Measurements from ENCODE around the gene HS3ST3A1.

Gene HS3ST3A1

GRCh38 chr17:13601776-13602551 is at the start of gene HS3ST3A1:
HS3ST3A1 (minus strand) TSS chr17:13601929; CDS start chr17:13601129, 800 bp downstream.
- no peaks in the 10 kb centered on the region for H3K9me3 Mint-ChIP-seq
- H3K27ac Mint-ChIP-seq, result no peak within 1 kb of the TSS
- peaks cover 64% of the 10 kb centered on the region for H3K27me3 Mint-ChIP-seq (ENCODE audit: low read depth)
- H3K4me3 Mint-ChIP-seq, result peak within 1 kb of the TSS; percentile 77
- peaks cover 8% of the 10 kb centered on the region for H3K4me1 Mint-ChIP-seq (ENCODE audit: low read depth)
- peaks cover 4% of the 10 kb centered on the region for H3K36me3 Mint-ChIP-seq (ENCODE audit: low read depth)

GRCh38 chr17:13650096-13650675 is 48.5 kb upstream of the HS3ST3A1 start:
- Mint-ChIP-seq H3K4me3 (no peak overlapping the region), H3K36me3 (ENCODE audit: low read depth) (no peaks in the 10 kb centered on the region), H3K27me3 (ENCODE audit: low read depth) (no peaks in the 10 kb centered on the region), H3K9me3 (no peaks in the 10 kb centered on the region), H3K27ac (no peak overlapping the region), H3K4me1 (ENCODE audit: low read depth) (no peaks in the 10 kb centered on the region)

- no peaks in the 10 kb centered on the region for H3K36me3 Mint-ChIP-seq (ENCODE audit: low read depth)
Observed at GRCh38 chr17:13647543-13648021, 45.9 kb upstream of the HS3ST3A1 start.

GRCh38 chr17:13646969-13647542 is 45.3 kb upstream of the HS3ST3A1 start:
- no peaks in the 10 kb centered on the region for H3K4me1 Mint-ChIP-seq (ENCODE audit: low read depth)
- no peaks in the 10 kb centered on the region for H3K36me3 Mint-ChIP-seq (ENCODE audit: low read depth)
- no peak overlapping the region for H3K4me3 Mint-ChIP-seq
- H3K27ac Mint-ChIP-seq, result no peak overlapping the region
- H3K9me3 Mint-ChIP-seq, result no peaks in the 10 kb centered on the region
- H3K27me3 Mint-ChIP-seq (ENCODE audit: low read depth), result peaks cover 4% of the 10 kb centered on the region

More at GRCh38 chr17:13647543-13648021, 45.9 kb upstream of the HS3ST3A1 start:
- Mint-ChIP-seq H3K27ac (no peak overlapping the region), H3K9me3 (no peaks in the 10 kb centered on the region), H3K27me3 (ENCODE audit: low read depth) (peaks cover 4% of the 10 kb centered on the region), H3K4me1 (ENCODE audit: low read depth) (no peaks in the 10 kb centered on the region), H3K4me3 (no peak overlapping the region)

GRCh38 chr17:13646411-13646810 is 44.7 kb upstream of the HS3ST3A1 start:
- no peak overlapping the region for H3K4me3 Mint-ChIP-seq
- H3K36me3 Mint-ChIP-seq (ENCODE audit: low read depth), result no peaks in the 10 kb centered on the region
- no peaks in the 10 kb centered on the region for H3K4me1 Mint-ChIP-seq (ENCODE audit: low read depth)
- H3K27ac Mint-ChIP-seq, result no peak overlapping the region
- no peaks in the 10 kb centered on the region for H3K9me3 Mint-ChIP-seq
- peaks cover 7% of the 10 kb centered on the region for H3K27me3 Mint-ChIP-seq (ENCODE audit: low read depth)

GRCh38 chr17:13643180-13643579 is 41.5 kb upstream of the HS3ST3A1 start:
- H3K27ac Mint-ChIP-seq, result no peak overlapping the region

GRCh38 chr17:13642188-13642587 is 40.5 kb upstream of the HS3ST3A1 start:
- H3K27ac Mint-ChIP-seq, result no peak overlapping the region
- no peak overlapping the region for H3K4me3 Mint-ChIP-seq
- H3K36me3 Mint-ChIP-seq (ENCODE audit: low read depth), result no peaks in the 10 kb centered on the region
- H3K4me1 Mint-ChIP-seq (ENCODE audit: low read depth), result no peaks in the 10 kb centered on the region
- H3K9me3 Mint-ChIP-seq, result no peaks in the 10 kb centered on the region
- peaks cover 13% of the 10 kb centered on the region for H3K27me3 Mint-ChIP-seq (ENCODE audit: low read depth)

More at GRCh38 chr17:13643180-13643579, 41.5 kb upstream of the HS3ST3A1 start:
- no peaks in the 10 kb centered on the region for H3K36me3 Mint-ChIP-seq (ENCODE audit: low read depth)
- H3K27me3 Mint-ChIP-seq (ENCODE audit: low read depth), result peaks cover 13% of the 10 kb centered on the region
- H3K9me3 Mint-ChIP-seq, result no peaks in the 10 kb centered on the region
- H3K4me3 Mint-ChIP-seq, result no peak overlapping the region
- H3K4me1 Mint-ChIP-seq (ENCODE audit: low read depth), result no peaks in the 10 kb centered on the region

DNA sequence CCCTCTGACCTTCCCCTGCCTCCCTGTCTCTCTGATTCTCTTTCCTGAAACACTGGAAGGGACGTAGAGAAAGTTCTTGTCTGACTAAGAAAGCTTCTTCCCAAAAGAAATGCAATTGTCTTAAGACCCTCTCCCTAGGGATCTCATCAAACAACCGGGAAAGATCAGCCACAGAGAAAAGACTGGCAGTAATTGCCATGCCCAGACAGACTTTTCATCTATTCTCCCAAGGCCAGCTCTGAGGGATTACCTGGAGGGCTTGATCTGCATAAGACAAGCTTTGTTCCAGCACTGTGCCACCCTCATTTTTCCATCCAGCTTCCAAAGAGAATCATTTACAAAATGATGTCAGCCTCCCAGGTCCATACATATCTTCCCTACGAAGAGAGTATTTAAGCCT is 38.8 kb upstream of the HS3ST3A1 start:
- Mint-ChIP-seq H3K36me3 (ENCODE audit: low read depth) (no peaks in the 10 kb centered on the region), H3K27me3 (ENCODE audit: low read depth) (peaks cover 13% of the 10 kb centered on the region), H3K9me3 (no peaks in the 10 kb centered on the region), H3K4me1 (ENCODE audit: low read depth) (no peaks in the 10 kb centered on the region), H3K4me3 (no peak overlapping the region), H3K27ac (no peak overlapping the region)

- no peaks in the 10 kb centered on the region for H3K36me3 Mint-ChIP-seq (ENCODE audit: low read depth)
- H3K4me3 Mint-ChIP-seq, result no peak overlapping the region
- no peaks in the 10 kb centered on the region for H3K9me3 Mint-ChIP-seq
- H3K27me3 Mint-ChIP-seq (ENCODE audit: low read depth), result peaks cover 13% of the 10 kb centered on the region
- no peak overlapping the region for H3K27ac Mint-ChIP-seq
- H3K4me1 Mint-ChIP-seq (ENCODE audit: low read depth), result no peaks in the 10 kb centered on the region
Observed at GRCh38 chr17:13638855-13639458, 37.2 kb upstream of the HS3ST3A1 start.

DNA sequence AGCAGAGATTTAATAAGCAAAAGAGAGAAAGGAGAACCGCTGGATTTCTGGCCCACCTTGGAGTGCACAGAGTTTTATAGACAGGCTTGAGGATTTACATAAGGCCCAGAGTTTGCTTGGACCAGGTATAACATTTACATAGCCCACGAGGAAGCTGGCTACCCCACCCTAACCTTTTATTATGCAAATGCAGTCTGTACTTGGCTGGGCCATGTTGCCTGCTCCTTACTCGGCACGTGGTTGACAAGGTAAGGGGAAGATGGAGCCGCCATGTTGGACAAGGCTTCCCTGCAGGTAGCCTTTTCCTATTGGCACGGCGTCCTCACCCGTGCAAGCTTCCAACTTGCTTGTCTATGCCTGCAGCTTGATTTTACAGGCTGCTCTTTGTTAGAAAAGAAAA is 35.2 kb upstream of the HS3ST3A1 start:
- Mint-ChIP-seq H3K4me3 (no peak overlapping the region), H3K36me3 (ENCODE audit: low read depth) (no peaks in the 10 kb centered on the region), H3K9me3 (no peaks in the 10 kb centered on the region), H3K27me3 (ENCODE audit: low read depth) (peaks cover 10% of the 10 kb centered on the region), H3K4me1 (ENCODE audit: low read depth) (no peaks in the 10 kb centered on the region), H3K27ac (no peak overlapping the region)

DNA sequence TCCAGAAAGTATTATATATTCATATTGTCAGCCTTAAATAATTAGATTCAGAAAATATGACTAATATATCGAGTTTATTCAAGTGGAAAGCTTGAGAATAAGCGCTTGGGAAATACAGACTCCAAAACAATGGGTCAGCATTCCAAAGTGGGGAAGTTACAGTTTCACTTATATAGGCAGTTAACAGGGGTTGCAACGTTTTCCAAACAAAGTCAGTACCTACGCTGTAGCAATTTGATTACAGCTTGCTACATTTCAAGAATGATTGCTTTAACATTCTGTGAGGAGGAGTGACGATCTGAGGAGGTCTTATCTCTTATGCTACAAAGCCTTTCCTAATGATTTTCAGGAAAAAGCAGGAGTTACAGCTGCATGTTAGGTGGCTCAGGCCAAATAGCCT is 34.2 kb upstream of the HS3ST3A1 start:
- Mint-ChIP-seq H3K9me3 (no peaks in the 10 kb centered on the region), H3K36me3 (ENCODE audit: low read depth) (no peaks in the 10 kb centered on the region), H3K4me3 (no peak overlapping the region), H3K27ac (no peak overlapping the region), H3K4me1 (ENCODE audit: low read depth) (no peaks in the 10 kb centered on the region), H3K27me3 (ENCODE audit: low read depth) (peaks cover 6% of the 10 kb centered on the region)

GRCh38 chr17:13634021-13634420 is 32.3 kb upstream of the HS3ST3A1 start:
- H3K4me3 Mint-ChIP-seq, result no peak overlapping the region
- peaks cover 4% of the 10 kb centered on the region for H3K27me3 Mint-ChIP-seq (ENCODE audit: low read depth)
- no peak overlapping the region for H3K27ac Mint-ChIP-seq
- no peaks in the 10 kb centered on the region for H3K36me3 Mint-ChIP-seq (ENCODE audit: low read depth)
- no peaks in the 10 kb centered on the region for H3K9me3 Mint-ChIP-seq
- no peaks in the 10 kb centered on the region for H3K4me1 Mint-ChIP-seq (ENCODE audit: low read depth)

- peaks cover 7% of the 10 kb centered on the region for H3K27me3 Mint-ChIP-seq (ENCODE audit: low read depth)
- H3K4me3 Mint-ChIP-seq, result no peak overlapping the region
- H3K36me3 Mint-ChIP-seq (ENCODE audit: low read depth), result no peaks in the 10 kb centered on the region
- H3K4me1 Mint-ChIP-seq (ENCODE audit: low read depth), result no peaks in the 10 kb centered on the region
- no peak overlapping the region for H3K27ac Mint-ChIP-seq
- H3K9me3 Mint-ChIP-seq, result no peaks in the 10 kb centered on the region
Observed at GRCh38 chr17:13631529-13631928, 29.8 kb upstream of the HS3ST3A1 start.

DNA sequence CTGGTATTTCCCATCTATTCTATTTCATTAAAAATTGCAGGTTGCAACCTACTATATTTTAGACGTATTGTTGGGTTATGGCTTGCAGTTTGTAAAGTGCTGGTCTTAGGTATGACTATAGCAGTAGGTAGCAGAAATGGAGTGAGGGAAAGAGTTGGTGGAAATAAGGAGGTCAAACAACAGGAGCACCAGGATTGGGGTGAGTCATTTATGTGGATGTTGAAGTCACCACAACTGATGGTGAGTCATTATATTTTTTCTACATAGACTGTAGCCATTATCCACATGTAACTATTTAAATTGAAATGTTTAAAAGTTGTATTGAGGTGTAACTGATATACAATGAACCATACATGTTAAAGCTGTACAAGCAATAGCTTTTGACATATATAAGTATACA is 25.0 kb upstream of the HS3ST3A1 start:
- Mint-ChIP-seq H3K9me3 (peaks cover 6% of the 10 kb centered on the region), H3K27me3 (ENCODE audit: low read depth) (peaks cover 16% of the 10 kb centered on the region), H3K4me1 (ENCODE audit: low read depth) (no peaks in the 10 kb centered on the region), H3K4me3 (no peak overlapping the region), H3K36me3 (ENCODE audit: low read depth) (no peaks in the 10 kb centered on the region), H3K27ac (no peak overlapping the region)
